Right lobe of liver (tissue), 4 donors: ENCODE data around the gene GMDS.

Experiments
- CTCF ChIP-seq, 4 donors: fragments of 200-600 bp in 3 of 4; fragments of 450-650 bp in 1 of 4; IDR thresholded peaks; one replicate each; pipeline versions ENCODE4 v1.5.1 to v1.8.0; 2016 to 2022; ENCODE audit warnings: antibody characterized with exemption in 4 of 4, mild to moderate bottlenecking in 2 of 4
- POLR2A ChIP-seq: fragments of 450-650 bp; IDR thresholded peaks from one replicate; pipeline ENCODE4 v1.6.1; 2017; ENCODE audit warnings: antibody characterized with exemption, mild to moderate bottlenecking
- donor health status: DM: no; HTN: no; CAD: no.
- donor health status: DM: no; HTN: no; CAD: no.
- donor health status: DM: no; HTN: yes; CAD: no.

DNA sequence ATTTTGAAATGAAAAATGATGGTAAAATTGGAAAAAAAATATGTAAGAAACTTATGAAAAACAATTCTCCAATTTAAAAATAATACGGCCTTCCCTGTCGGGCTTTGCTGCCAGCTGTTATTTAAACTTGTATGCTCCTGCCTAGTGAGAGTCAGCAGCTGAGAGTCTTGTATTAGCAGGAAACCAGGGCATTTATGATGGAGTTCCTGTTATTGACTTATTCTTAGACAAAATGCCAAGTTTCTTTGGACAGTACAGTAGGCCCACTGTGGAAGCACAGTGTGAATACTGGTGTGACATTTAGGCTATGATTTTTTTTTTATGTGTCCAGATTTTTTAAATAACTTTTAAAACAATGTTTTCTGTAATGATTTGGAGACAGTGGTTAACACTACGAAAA, 42.1 kb downstream of the GMDS start:
- TF ChIP-seq CTCF (IDR thresholded peaks at IDR 0.05) (no peak), POLR2A (no peak)
